ENCODE results near the gene GLIPR1.

DNA sequence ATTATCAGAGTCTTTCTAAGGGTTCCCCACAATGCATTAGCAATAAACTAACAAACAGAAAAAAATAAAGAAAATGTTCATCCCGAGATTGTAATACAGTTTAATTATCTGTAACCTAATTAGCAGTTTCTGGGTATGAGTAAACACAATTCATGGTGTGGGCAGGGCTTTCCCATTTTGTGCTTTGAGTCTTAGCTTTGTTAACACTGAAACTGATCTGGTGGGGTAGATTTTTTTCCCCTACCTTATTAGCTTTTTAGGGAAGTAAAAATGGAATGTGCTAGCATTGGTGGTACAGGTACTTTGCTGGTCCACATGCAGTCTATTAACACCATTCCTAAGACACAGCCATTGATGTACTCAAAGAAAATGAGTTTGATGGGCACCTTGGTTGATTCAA is 49.3 kb downstream of the GLIPR1 start:
- no peak for TF ChIP-seq POLR2A (IDR thresholded peaks at IDR 0.05)
- TF ChIP-seq, protein P1, sequence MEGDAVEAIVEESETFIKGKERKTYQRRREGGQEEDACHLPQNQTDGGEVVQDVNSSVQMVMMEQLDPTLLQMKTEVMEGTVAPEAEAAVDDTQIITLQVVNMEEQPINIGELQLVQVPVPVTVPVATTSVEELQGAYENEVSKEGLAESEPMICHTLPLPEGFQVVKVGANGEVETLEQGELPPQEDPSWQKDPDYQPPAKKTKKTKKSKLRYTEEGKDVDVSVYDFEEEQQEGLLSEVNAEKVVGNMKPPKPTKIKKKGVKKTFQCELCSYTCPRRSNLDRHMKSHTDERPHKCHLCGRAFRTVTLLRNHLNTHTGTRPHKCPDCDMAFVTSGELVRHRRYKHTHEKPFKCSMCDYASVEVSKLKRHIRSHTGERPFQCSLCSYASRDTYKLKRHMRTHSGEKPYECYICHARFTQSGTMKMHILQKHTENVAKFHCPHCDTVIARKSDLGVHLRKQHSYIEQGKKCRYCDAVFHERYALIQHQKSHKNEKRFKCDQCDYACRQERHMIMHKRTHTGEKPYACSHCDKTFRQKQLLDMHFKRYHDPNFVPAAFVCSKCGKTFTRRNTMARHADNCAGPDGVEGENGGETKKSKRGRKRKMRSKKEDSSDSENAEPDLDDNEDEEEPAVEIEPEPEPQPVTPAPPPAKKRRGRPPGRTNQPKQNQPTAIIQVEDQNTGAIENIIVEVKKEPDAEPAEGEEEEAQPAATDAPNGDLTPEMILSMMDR (IDR thresholded peaks at IDR 0.05): no peak
